C4-2B (cell line): Measurements from ENCODE around the gene CDYL.

Source experiments
- H3K27ac ChIP-seq: fragments of 450-650 bp; 2 replicates; pipeline ENCODE4 v1.5.1; 2017
- CTCF ChIP-seq: fragments of 450-650 bp; conservative IDR thresholded peaks from 2 replicates; pipeline ENCODE4 v1.5.1; 2017; ENCODE audit warnings: mild to moderate bottlenecking
- ZFX ChIP-seq: fragments of 450-650 bp; IDR thresholded peaks from 2 replicates; pipeline ENCODE4 v1.6.1; 2017

Gene CDYL

GRCh38 chr6:4756247-4756646 is 20.0 kb upstream of the CDYL start:
- H3K27ac ChIP-seq: no peak overlapping the region
- no peak for TF ChIP-seq ZFX
- TF ChIP-seq CTCF: no peak

- H3K27ac ChIP-seq: no peak overlapping the region
- TF ChIP-seq ZFX (no peak), CTCF (no peak)
Observed at GRCh38 chr6:4759997-4760396, 16.2 kb upstream of the CDYL start.

- H3K27ac ChIP-seq: no peak overlapping the region
- no peak for TF ChIP-seq ZFX
- TF ChIP-seq CTCF: no peak
Observed at GRCh38 chr6:4760773-4761172, 15.4 kb upstream of the CDYL start.

GRCh38 chr6:4762294-4762693 is 13.9 kb upstream of the CDYL start:
- TF ChIP-seq CTCF (no peak), ZFX (no peak)
- no peak overlapping the region for H3K27ac ChIP-seq

- no peak overlapping the region for H3K27ac ChIP-seq
- TF ChIP-seq ZFX: no peak
- no peak for TF ChIP-seq CTCF
Observed at GRCh38 chr6:4763921-4764320, 12.3 kb upstream of the CDYL start.

GRCh38 chr6:4768815-4769214 is 7.4 kb upstream of the CDYL start:
- TF ChIP-seq CTCF (no peak), ZFX (no peak)
- H3K27ac ChIP-seq: no peak overlapping the region

- H3K27ac ChIP-seq: no peak overlapping the region
- TF ChIP-seq ZFX (no peak), CTCF (no peak)
Observed at GRCh38 chr6:4772750-4773149, 3.5 kb upstream of the CDYL start.
